ENCODE measurements around the gene LHFPL2.
A peak's percentile ranks its signal among the peaks of the same experiment; 100 is the strongest.

LHFPL2 gene

DNA sequence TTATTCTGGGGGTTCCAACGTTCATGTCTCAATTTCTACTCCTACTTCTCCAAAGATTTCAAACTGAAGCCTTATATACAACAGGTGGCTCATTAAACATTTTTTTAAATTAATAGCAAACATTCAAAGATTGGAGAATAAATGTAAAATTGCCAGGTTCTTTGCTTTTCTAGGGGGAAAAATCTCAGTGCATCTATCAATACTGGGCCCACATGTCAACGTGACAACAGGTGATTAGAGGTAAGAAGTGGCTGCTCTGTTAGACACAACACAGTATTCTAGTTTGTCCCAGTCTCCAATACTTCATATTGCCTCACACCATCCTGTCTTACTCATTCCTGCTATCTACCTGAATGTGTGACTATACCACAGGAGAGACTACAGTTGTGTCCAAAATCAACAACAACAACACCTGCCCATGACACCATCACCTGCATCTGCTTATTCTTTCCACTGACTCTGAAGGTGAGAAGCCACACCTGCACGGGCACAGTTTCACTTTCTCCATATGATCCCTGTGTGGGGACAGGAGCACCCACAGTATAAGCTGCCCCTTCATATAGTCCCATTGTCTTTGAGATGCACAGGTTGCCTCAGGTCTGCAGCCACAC lies 110.2 kb downstream of the LHFPL2 start:
- no peak overlapping the region for H3K4me3 ChIP-seq (ENCODE audit: low read depth, low read length)
- TF ChIP-seq, protein P1, sequence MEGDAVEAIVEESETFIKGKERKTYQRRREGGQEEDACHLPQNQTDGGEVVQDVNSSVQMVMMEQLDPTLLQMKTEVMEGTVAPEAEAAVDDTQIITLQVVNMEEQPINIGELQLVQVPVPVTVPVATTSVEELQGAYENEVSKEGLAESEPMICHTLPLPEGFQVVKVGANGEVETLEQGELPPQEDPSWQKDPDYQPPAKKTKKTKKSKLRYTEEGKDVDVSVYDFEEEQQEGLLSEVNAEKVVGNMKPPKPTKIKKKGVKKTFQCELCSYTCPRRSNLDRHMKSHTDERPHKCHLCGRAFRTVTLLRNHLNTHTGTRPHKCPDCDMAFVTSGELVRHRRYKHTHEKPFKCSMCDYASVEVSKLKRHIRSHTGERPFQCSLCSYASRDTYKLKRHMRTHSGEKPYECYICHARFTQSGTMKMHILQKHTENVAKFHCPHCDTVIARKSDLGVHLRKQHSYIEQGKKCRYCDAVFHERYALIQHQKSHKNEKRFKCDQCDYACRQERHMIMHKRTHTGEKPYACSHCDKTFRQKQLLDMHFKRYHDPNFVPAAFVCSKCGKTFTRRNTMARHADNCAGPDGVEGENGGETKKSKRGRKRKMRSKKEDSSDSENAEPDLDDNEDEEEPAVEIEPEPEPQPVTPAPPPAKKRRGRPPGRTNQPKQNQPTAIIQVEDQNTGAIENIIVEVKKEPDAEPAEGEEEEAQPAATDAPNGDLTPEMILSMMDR (IDR thresholded peaks at IDR 0.05; ENCODE audit: low read depth, low read length) = no peak

DNA sequence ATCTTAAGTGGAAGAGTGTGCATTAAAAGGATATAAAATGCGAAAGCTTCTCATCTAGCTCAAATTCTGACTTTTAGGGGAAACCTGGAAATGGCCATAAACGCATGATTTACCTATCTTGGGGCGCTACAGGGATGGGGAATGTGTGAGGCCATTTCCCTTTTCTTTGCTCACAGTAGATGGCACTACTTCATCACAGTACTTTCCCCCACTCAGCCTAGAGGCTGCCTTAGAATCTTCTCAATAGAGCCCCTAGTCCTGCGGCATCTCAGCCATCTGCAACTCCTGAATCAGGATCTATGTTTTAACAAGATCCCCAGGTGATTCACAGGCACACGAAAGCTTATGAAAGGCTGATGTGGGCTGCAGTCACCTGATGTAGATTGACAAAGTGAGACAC lies 110.8 kb downstream of the LHFPL2 start:
- TF ChIP-seq, protein P1 (IDR thresholded peaks at IDR 0.05; ENCODE audit: low read depth, low read length) = peak; percentile 46; the same call in 1 of the 2 replicates
- H3K4me3 ChIP-seq (ENCODE audit: low read depth, low read length) = no peak overlapping the region

DNA sequence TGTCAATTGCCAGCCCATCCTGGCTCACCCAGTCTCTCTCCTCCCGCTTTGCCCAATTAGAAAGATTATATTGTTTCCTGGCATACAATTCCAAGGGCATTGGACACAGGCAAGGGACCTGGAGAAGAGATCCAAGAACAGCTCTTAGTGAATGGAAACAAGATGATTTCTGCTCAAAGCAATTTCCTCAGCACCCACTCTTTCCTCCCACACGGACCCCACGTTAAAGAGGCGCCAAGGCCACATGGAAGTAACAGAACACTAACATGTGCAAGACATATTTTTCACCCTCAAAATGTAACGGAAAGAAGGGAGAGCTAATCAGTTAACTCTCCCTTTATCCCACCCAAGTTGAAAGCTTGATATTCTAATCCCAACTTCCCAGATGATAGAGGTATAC lies 111.2 kb downstream of the LHFPL2 start:
- TF ChIP-seq, protein P1 (IDR thresholded peaks at IDR 0.05; ENCODE audit: low read depth, low read length) = no peak
- H3K4me3 ChIP-seq (ENCODE audit: low read depth, low read length) = no peak overlapping the region

DNA sequence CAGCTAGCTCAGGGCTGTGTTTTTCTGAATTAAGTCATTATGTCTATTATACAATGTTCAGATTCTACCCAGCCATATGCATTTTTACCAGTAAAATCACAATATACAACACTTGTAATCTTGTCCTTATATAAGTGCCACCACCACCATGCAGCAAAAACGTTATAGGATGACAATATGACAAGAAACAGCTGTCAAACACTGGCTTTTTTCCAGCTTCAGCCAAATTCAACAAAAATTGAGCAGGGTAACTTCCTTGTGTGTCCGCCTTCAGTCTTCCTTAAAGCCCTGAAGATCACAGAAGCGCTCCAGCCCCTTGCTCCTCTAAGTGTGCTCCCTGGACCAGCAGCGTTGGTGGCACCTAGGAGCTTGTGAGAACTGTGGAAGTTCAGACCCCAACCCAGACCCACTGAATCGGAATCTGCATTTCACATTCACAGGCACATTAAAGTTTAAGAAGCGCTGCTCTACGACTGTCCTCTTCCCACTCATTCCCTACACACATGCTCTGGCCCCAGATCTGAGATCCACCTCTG lies 111.8 kb downstream of the LHFPL2 start:
- TF ChIP-seq, protein P1 (IDR thresholded peaks at IDR 0.05; ENCODE audit: low read depth, low read length) = no peak
- H3K4me3 ChIP-seq (ENCODE audit: low read depth, low read length) = no peak overlapping the region

DNA sequence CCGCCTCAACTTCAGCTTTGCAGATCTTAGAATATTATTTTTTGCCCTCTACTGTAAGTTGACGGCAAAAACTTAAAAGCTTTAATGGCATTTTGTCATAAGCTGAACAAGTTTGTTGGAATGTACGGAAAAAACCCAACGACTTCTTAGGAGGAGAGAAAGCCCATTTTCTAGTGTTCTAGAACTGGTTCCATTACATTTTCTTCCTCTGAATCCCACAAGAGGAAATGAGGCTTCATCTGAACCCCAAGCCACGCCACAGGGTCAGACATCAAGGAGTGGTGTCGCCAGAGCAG lies 113.7 kb downstream of the LHFPL2 start:
- H3K4me3 ChIP-seq (ENCODE audit: low read depth, low read length) = no peak overlapping the region
- TF ChIP-seq, protein P1 (IDR thresholded peaks at IDR 0.05; ENCODE audit: low read depth, low read length) = no peak

DNA sequence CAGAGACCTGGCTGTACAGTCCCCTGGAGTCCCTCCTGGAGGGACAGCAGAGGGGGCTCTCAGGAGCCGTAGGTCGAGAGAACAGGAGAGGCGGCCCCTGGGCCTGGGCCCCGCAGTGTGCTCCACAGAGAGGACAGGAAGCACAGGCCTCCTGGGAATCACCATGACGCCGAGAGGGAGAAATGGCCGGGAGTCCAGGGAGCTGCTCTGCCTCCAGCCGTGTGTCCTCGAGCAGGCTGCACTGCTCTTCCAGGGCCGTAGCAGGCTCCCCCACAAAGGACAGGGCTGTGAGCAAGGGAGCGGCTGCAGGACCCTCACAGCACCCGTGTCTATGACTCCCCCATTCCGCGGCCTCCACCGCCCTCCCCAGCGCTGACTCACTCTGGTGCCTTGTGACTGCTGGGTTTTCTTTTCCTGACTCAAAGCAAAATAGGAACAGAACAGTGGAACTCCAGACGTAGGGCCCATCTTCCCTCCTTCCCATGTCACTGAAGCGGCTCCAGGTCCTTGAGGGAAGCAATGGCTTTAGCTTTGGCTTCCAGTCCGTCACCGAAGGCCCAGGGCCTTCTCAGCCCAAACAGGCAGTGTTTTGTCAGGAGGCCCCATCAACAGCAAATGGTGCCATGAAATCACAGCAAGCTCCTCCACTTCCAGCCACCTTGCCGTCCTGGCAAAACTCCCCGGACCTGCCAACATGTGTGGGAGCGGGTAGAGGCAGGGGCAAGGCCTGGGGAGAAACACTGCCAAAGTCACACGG lies 114.2 kb downstream of the LHFPL2 start:
- H3K4me3 ChIP-seq (ENCODE audit: low read depth, low read length) = no peak overlapping the region
- TF ChIP-seq, protein P1 (IDR thresholded peaks at IDR 0.05; ENCODE audit: low read depth, low read length) = no peak

DNA sequence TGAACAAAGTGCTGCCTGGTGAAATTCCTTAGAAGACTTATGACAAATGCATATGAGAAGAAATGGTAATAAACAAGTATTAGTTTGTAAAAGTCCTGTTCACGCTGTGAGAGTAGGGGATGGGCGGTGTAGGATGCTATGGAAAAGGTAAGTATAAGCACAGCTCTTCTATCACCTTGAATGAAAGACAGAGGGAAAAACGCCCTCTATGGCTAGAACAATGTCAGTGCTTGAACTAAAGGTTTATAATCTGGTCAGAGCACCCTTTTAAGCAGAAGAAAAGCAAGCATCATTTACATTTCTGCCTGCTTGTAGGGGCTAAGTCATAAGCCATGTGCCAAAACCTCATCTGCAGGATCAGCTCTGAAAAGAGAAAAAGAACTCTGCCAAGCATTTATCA lies 115.2 kb downstream of the LHFPL2 start:
- no peak overlapping the region for H3K4me3 ChIP-seq (ENCODE audit: low read depth, low read length)
- TF ChIP-seq, protein P1 (IDR thresholded peaks at IDR 0.05; ENCODE audit: low read depth, low read length) = peak; percentile 9; the same call in 1 of the 2 replicates

Measured in WI38 (cell line).